IMR-90 (cell line): ENCODE data around the gene MARCKSL1. TPM values are rescaled to one million over a fixed set of nuclear protein-coding genes. Genes with fewer than 3 reads are reported as not detected.

Experiments used
- ATAC-seq: fragments of 200-7000 bp; cut with Tn5 transposase; 2 replicates; pipeline ENCODE4 v1.9.1; 2020; ENCODE audit warnings: low read depth, mild to moderate bottlenecking, moderate library complexity
- BruUV-seq: library from RNA; stranded (reverse); fragments of 400-500 nt; replicated peaks from 2 replicates; lab custom pipeline; 2021; lab: Mats Ljungman, UMichigan
- CTCF ChIA-PET: fragments of 300-600 bp; formaldehyde crosslinking; extraction: SDS; loops from one replicate; lab custom pipeline; 2021; ENCODE audit warnings: antibody characterized with exemption; lab: Yijun Ruan, JAX
- POLR2A ChIA-PET: fragments of 300-600 bp; sonication (Branson Sonifier 250); formaldehyde crosslinking; loops from one replicate; lab custom pipeline; 2022; ENCODE audit warnings: antibody characterized with exemption; ENCODE audit not compliant: unreplicated experiment; lab: Charles Lee
- DNase-seq: peaks from one replicate; pipeline ENCODE4 v3.0.0; 2013
- H2AFZ ChIP-seq: replicated peaks from 2 replicates; pipeline ENCODE3; 2013; ENCODE audit warnings: low read length, mild to moderate bottlenecking; ENCODE audit not compliant: poor library complexity
- H2AK5ac ChIP-seq: 2 replicates; pipeline ENCODE4 v1.6.1; 2013; ENCODE audit warnings: low read depth, low read length, inconsistent platforms
- H2AK9ac ChIP-seq: replicated peaks from 2 replicates; pipeline ENCODE3; 2013; ENCODE audit warnings: mild to moderate bottlenecking, low read depth, low read length, moderate library complexity; ENCODE audit not compliant: poor library complexity
- H2BK120ac ChIP-seq: 2 replicates; pipeline ENCODE4 v1.6.1; 2013; ENCODE audit warnings: low read depth, low read length, inconsistent platforms
- H2BK15ac ChIP-seq: 3 replicates; pipeline ENCODE4 v1.6.1; 2013; ENCODE audit warnings: low read depth, low read length, inconsistent platforms
- H2BK20ac ChIP-seq: 2 replicates; pipeline ENCODE4 v1.6.1; 2013; ENCODE audit warnings: low read depth, mild to moderate bottlenecking, inconsistent platforms, low read length, moderate library complexity
- H2BK5ac ChIP-seq: 2 replicates; pipeline ENCODE4 v1.6.1; 2013; ENCODE audit warnings: mild to moderate bottlenecking, low read depth, low read length, inconsistent platforms; ENCODE audit not compliant: poor library complexity, severe bottlenecking
- H3K14ac ChIP-seq: replicated peaks from 2 replicates; pipeline ENCODE4 v1.6.1; 2013; ENCODE audit warnings: low read depth, low read length, inconsistent platforms
- H3K18ac ChIP-seq: 2 replicates; pipeline ENCODE4 v1.6.1; 2013; ENCODE audit warnings: low read depth, low read length, control low read depth
- H3K23ac ChIP-seq: 2 replicates; pipeline ENCODE4 v1.6.1; 2013; ENCODE audit warnings: low read depth, low read length, inconsistent platforms
- H3K27ac ChIP-seq: 2 replicates; pipeline ENCODE4 v1.5.1; 2013; ENCODE audit warnings: mild to moderate bottlenecking, control low read depth, low read length; ENCODE audit not compliant: insufficient read depth
- H3K27me3 ChIP-seq: 2 replicates; pipeline ENCODE4 v1.6.1; 2013; ENCODE audit warnings: low read length; ENCODE audit not compliant: control insufficient read depth, insufficient read depth
- H3K36me3 ChIP-seq: 2 replicates; pipeline ENCODE4 v1.6.1; 2013; ENCODE audit warnings: low read length, mixed read lengths; ENCODE audit not compliant: control insufficient read depth, insufficient read depth
- H3K4ac ChIP-seq: 2 replicates; pipeline ENCODE4 v1.6.1; 2013; ENCODE audit warnings: low read depth, low read length, inconsistent platforms
- H3K4me1 ChIP-seq: 2 replicates; pipeline ENCODE4 v1.6.1; 2013; ENCODE audit warnings: low read length, mixed read lengths; ENCODE audit not compliant: control insufficient read depth, insufficient read depth
- H3K4me2 ChIP-seq: 2 replicates; pipeline ENCODE4 v1.6.1; 2013; ENCODE audit warnings: low read depth, mild to moderate bottlenecking, control low read depth, low read length, moderate library complexity
- H3K4me3 ChIP-seq: 2 replicates; pipeline ENCODE4 v1.5.1; 2013; ENCODE audit warnings: low read depth, mild to moderate bottlenecking, control low read depth, low read length, moderate library complexity; ENCODE audit not compliant: insufficient read depth
- H3K56ac ChIP-seq: 2 replicates; pipeline ENCODE4 v1.6.1; 2013; ENCODE audit warnings: low read length, inconsistent platforms; ENCODE audit not compliant: insufficient read depth; ENCODE audit errors: extremely low read depth
- H3K79me1 ChIP-seq, 2 experiments: 2 replicates each; pipeline ENCODE4 v1.6.1; 2013; ENCODE audit warnings: low read length in 2 of 2, inconsistent platforms in 1 of 2, low read depth in 1 of 2
- H3K9ac ChIP-seq: 2 replicates; pipeline ENCODE4 v1.6.1; 2013; ENCODE audit warnings: low read depth, low read length, control low read depth
- H3K9me1 ChIP-seq: 2 replicates; pipeline ENCODE4 v1.6.1; 2013; ENCODE audit warnings: low read length, inconsistent platforms; ENCODE audit not compliant: insufficient read depth
- H3K9me3 ChIP-seq: 2 replicates; pipeline ENCODE4 v1.6.1; 2013; ENCODE audit warnings: low read length; ENCODE audit not compliant: control insufficient read depth, insufficient read depth
- H4K20me1 ChIP-seq: 2 replicates; pipeline ENCODE4 v1.6.1; 2013; ENCODE audit warnings: low read length, inconsistent platforms; ENCODE audit not compliant: insufficient read depth
- H4K5ac ChIP-seq: 2 replicates; pipeline ENCODE4 v1.6.1; 2013; ENCODE audit warnings: mild to moderate bottlenecking, low read depth, low read length, control low read depth
- H4K8ac ChIP-seq, 2 experiments: 2 replicates each; pipeline ENCODE4 v1.6.1; 2013; ENCODE audit warnings: low read depth in 2 of 2, low read length in 2 of 2, control low read depth in 1 of 2, inconsistent platforms in 1 of 2
- H4K91ac ChIP-seq: 2 replicates; pipeline ENCODE4 v1.6.1; 2013; ENCODE audit warnings: low read depth, low read length, inconsistent platforms; ENCODE audit not compliant: insufficient read depth
- BHLHE40 ChIP-seq: fragments of 150-350 bp; IDR thresholded peaks from 2 replicates; pipeline ENCODE4 v1.6.1; 2016; ENCODE audit warnings: mild to moderate bottlenecking, low read depth, low read length
- CEBPB ChIP-seq: IDR thresholded peaks from 2 replicates; pipeline ENCODE4 v1.6.1; 2012; ENCODE audit warnings: low read depth, low read length, improper control_type of control experiment
- CHD1 ChIP-seq: IDR thresholded peaks from 2 replicates; pipeline ENCODE4 v1.6.1; 2012; ENCODE audit warnings: low read depth, low read length, improper control_type of control experiment
- FOS ChIP-seq: fragments of 150-350 bp; IDR thresholded peaks from 2 replicates; pipeline ENCODE4 v1.6.1; 2016; ENCODE audit warnings: low read depth, low read length
- MAFK ChIP-seq: IDR thresholded peaks from 2 replicates; pipeline ENCODE4 v1.6.1; 2012; ENCODE audit warnings: low read depth, low read length, improper control_type of control experiment
- MAZ ChIP-seq: IDR thresholded peaks from 2 replicates; pipeline ENCODE4 v1.6.1; 2012; ENCODE audit warnings: low read depth, mild to moderate bottlenecking, low read length, improper control_type of control experiment, moderate library complexity, borderline replicate concordance
- POLR2A ChIP-seq: IDR thresholded peaks from 2 replicates; pipeline ENCODE4 v1.6.1; 2012; ENCODE audit warnings: mild to moderate bottlenecking, low read depth, low read length
- RCOR1 ChIP-seq: IDR thresholded peaks from 2 replicates; pipeline ENCODE4 v1.6.1; 2012; ENCODE audit warnings: mild to moderate bottlenecking, low read length, improper control_type of control experiment; ENCODE audit not compliant: insufficient replicate concordance
- WGBS, 2 experiments: methylation state at CpG; one replicate each; pipeline versions ENCODE4 v1.1.5 to v1.1.7; 2013; ENCODE audit warnings: missing lambda C conversion rate in 2 of 2; ENCODE audit not compliant: insufficient read length in 1 of 2; ENCODE audit errors: extremely low coverage in 2 of 2; 5-methylcytosine and 5-hydroxymethylcytosine counted together
- dilution Hi-C: fragments of 300-500 bp; cut with HindIII; formaldehyde crosslinking; loops from one replicate; pipeline ENCODE4 v1.14.3; 2018; ENCODE audit warnings: low sequenced_read_pairs; ENCODE audit not compliant: unreplicated experiment
- in situ Hi-C: fragments of 300-500 bp; cut with MboI; formaldehyde crosslinking; loops from 3 replicates; pipeline ENCODE4 v1.14.3; 2019; ENCODE audit warnings: low sequenced_read_pairs, inconsistent platforms, mixed read lengths
- intact Hi-C: fragments of 100-400 bp; cut with micrococcal nuclease; formaldehyde crosslinking; loops from 2 replicates; pipeline ENCODE4 v1.10.0; 2022
- polyA plus RNA-seq, 3 experiments: library from polyadenylated mRNA; depleted of rRNA; stranded (reverse); fragments of >200 nt; gene quantifications; 2 replicates each; pipeline ENCODE4 v1.2.3, GENCODE V29; 2012; ENCODE audit warnings: low replicate concordance in 1 of 3
- total RNA-seq: library from RNA; depleted of rRNA; stranded (reverse); fragments of >200 nt; gene quantifications from 2 replicates; pipeline ENCODE4 v1.2.3, GENCODE V29; 2012
- TF ChIP-seq, protein P1 (sequence below): fragments of 150-350 bp; IDR thresholded peaks from 2 replicates; pipeline ENCODE4 v1.6.1; 2017; ENCODE audit warnings: mild to moderate bottlenecking, antibody characterized with exemption, low read length, low read depth
- TF ChIP-seq, protein P2 (sequence below): conservative IDR thresholded peaks from 2 replicates; pipeline ENCODE4 v1.5.1; 2012; ENCODE audit warnings: mild to moderate bottlenecking, low read depth, low read length, improper control_type of control experiment

The MARCKSL1 gene
- total and polyA plus RNA-seq, 2 of the 4 experiments (the other 2 are of a cell fraction), result 37.5 to 218 TPM

DNA sequence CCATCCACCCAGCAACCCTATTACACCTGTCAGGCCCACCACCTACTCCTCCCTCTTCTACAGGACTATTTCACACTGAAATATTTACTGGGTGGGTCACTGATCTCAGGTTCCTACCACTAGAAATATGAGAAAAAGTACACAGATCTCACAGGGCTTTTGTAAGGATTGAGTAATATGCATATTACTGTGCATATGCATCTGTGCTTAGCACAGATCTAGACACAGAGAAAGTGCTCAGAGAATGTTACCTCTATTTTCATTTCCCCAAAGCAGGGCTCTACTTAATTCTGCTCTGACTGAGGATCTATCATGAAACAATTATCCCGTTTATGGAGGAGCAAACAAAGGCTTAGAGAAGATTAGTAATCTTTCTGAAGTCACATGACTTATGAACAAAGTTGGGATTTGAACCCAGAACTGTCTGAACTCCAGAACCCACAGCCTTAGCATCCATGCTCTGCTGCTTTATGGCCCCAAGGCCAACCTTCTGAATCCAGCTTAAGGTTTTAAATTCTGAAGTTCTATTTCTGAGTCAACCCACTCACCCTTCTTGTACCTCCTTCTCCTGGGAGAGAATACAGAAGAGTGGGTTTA, 38.1 kb upstream of the MARCKSL1 start:
- Histone ChIP-seq H2BK20ac (no peak overlapping the region), H4K20me1 (peaks cover 4% of the 10 kb centered on the region; the same call in 1 of the 2 replicates), H2AFZ (no peak overlapping the region), H4K8ac (no peak overlapping the region), H3K9ac (no peak overlapping the region), H3K27ac (no peak overlapping the region), H3K14ac (no peak overlapping the region), H3K4me3 (no peak overlapping the region), H3K36me3 (peaks cover 64% of the 10 kb centered on the region), H3K9me1 (no peaks in the 10 kb centered on the region), H2BK15ac (no peak overlapping the region), H3K4me1 (no peaks in the 10 kb centered on the region), H2AK9ac (no peak overlapping the region), H2BK5ac (no peak overlapping the region), H3K4me2 (no peak overlapping the region), H3K9me3 (no peaks in the 10 kb centered on the region), H3K27me3 (no peaks in the 10 kb centered on the region), H3K23ac (no peak overlapping the region), H4K91ac (no peak overlapping the region), H3K56ac (no peak overlapping the region), H3K79me1 (peaks cover 3 to 12% of the 10 kb centered on the region in 2 experiments; a peak in 3 of 4 replicates), H2BK120ac (no peak overlapping the region), H3K4ac (no peak overlapping the region), H3K18ac (no peak overlapping the region), H2AK5ac (no peak overlapping the region), H4K5ac (no peak overlapping the region)
- in situ Hi-C loops, result no loop called here
- POLR2A ChIA-PET, result no interaction called here
- no TSS peak for BruUV-seq
- TF ChIP-seq POLR2A (no peak), CHD1 (no peak), MAFK (no peak), CEBPB (no peak), BHLHE40 (no peak), FOS (no peak), MAZ (no peak), RCOR1 (no peak)
- TF ChIP-seq, protein P1, sequence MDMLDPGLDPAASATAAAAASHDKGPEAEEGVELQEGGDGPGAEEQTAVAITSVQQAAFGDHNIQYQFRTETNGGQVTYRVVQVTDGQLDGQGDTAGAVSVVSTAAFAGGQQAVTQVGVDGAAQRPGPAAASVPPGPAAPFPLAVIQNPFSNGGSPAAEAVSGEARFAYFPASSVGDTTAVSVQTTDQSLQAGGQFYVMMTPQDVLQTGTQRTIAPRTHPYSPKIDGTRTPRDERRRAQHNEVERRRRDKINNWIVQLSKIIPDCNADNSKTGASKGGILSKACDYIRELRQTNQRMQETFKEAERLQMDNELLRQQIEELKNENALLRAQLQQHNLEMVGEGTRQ, result no peak
- TF ChIP-seq, protein P2, sequence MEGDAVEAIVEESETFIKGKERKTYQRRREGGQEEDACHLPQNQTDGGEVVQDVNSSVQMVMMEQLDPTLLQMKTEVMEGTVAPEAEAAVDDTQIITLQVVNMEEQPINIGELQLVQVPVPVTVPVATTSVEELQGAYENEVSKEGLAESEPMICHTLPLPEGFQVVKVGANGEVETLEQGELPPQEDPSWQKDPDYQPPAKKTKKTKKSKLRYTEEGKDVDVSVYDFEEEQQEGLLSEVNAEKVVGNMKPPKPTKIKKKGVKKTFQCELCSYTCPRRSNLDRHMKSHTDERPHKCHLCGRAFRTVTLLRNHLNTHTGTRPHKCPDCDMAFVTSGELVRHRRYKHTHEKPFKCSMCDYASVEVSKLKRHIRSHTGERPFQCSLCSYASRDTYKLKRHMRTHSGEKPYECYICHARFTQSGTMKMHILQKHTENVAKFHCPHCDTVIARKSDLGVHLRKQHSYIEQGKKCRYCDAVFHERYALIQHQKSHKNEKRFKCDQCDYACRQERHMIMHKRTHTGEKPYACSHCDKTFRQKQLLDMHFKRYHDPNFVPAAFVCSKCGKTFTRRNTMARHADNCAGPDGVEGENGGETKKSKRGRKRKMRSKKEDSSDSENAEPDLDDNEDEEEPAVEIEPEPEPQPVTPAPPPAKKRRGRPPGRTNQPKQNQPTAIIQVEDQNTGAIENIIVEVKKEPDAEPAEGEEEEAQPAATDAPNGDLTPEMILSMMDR, result no peak
- intact Hi-C loops, result no loop called here
- CTCF ChIA-PET, result no interaction called here
- ATAC-seq, result no peak
- dilution Hi-C loops, result no loop called here
- no peak for DNase-seq
- no CpG with 5 or more reads among the region's 1 CpG for WGBS, 2 experiments
